CD4-positive, CD25-positive, alpha-beta regulatory T cell (primary cell): ENCODE data around the gene FAM228B. TPM values are rescaled to one million over a fixed set of nuclear protein-coding genes. Genes with fewer than 3 reads are reported as not detected.

Experiments
- ATAC-seq, 2 donors: fragments of 150-1000 bp; cut with Tn5 transposase; one replicate each; pipeline ENCODE4 v1.10.0; 2021; ENCODE audit warnings: low read depth in 2 of 2, moderate number of reproducible peaks in 2 of 2, moderate library complexity in 1 of 2
- DNase-seq, 3 donors: peaks; one replicate each; pipeline versions ENCODE4 v3.0.0 to v3.0.0-alpha.2; 2012 to 2022; ENCODE audit warnings: mixed read lengths in 1 of 3
- H3K27ac ChIP-seq: one replicate; pipeline ENCODE4 v1.7.0; 2013; ENCODE audit warnings: mild to moderate bottlenecking, low read length; ENCODE audit not compliant: insufficient read depth, poor library complexity, severe bottlenecking
- H3K27me3 ChIP-seq: one replicate; pipeline ENCODE4 v1.7.0; 2013; ENCODE audit warnings: low read length; ENCODE audit not compliant: control insufficient read depth, insufficient read depth
- H3K36me3 ChIP-seq: one replicate; pipeline ENCODE4 v1.7.0; 2013; ENCODE audit warnings: mild to moderate bottlenecking, low read length, moderate library complexity; ENCODE audit not compliant: control insufficient read depth, insufficient read depth
- H3K4me1 ChIP-seq: 2 replicates; pipeline ENCODE4 v1.7.0; 2013; ENCODE audit warnings: mild to moderate bottlenecking, low read length; ENCODE audit not compliant: insufficient read depth, control insufficient read depth, poor library complexity, severe bottlenecking
- H3K4me3 ChIP-seq: one replicate; pipeline ENCODE4 v1.7.0; 2013; ENCODE audit warnings: low read depth, mild to moderate bottlenecking, low read length, moderate library complexity
- H3K9me3 ChIP-seq, 2 experiments: 1 replicate in 1 of 2; 2 replicates in 1 of 2; pipeline ENCODE4 v1.7.0; 2013; ENCODE audit warnings: low read length in 2 of 2, mild to moderate bottlenecking in 1 of 2, moderate library complexity in 1 of 2; ENCODE audit not compliant: control insufficient read depth in 2 of 2
- H3K27ac Mint-ChIP-seq, 3 donors: one replicate each; pipeline ENCODE4 v1.8.0; 2020 to 2022; ENCODE audit warnings: mild to moderate bottlenecking in 3 of 3, mixed read lengths in 3 of 3, moderate library complexity in 2 of 3
- H3K27me3 Mint-ChIP-seq: one replicate; pipeline ENCODE4 v1.8.0; 2022; ENCODE audit warnings: mild to moderate bottlenecking, mixed read lengths
- H3K36me3 Mint-ChIP-seq: one replicate; pipeline ENCODE4 v1.8.0; 2020; ENCODE audit warnings: mixed read lengths
- H3K4me1 Mint-ChIP-seq, 4 donors: one replicate each; pipeline ENCODE4 v1.8.0; 2020 to 2022; ENCODE audit warnings: mixed read lengths in 4 of 4, mild to moderate bottlenecking in 1 of 4
- H3K4me3 Mint-ChIP-seq, 4 donors: one replicate each; pipeline ENCODE4 v1.8.0; 2020 to 2022; ENCODE audit warnings: mild to moderate bottlenecking in 4 of 4, mixed read lengths in 4 of 4, moderate library complexity in 3 of 4
- H3K9me3 Mint-ChIP-seq, 7 donors: one replicate each; pipeline ENCODE4 v1.8.0; 2020 to 2022; ENCODE audit warnings: mixed read lengths in 7 of 7, mild to moderate bottlenecking in 3 of 7, moderate library complexity in 2 of 7
- polyA plus RNA-seq, 4 donors: library from polyadenylated mRNA; unstranded; fragments of 300-500 nt; fragmentation: Illumina TruSeq; gene quantifications; one replicate each; pipeline ENCODE4 v1.2.3, GENCODE V29; 2021
- total RNA-seq: library from RNA; stranded (reverse); gene quantifications from one replicate; pipeline ENCODE4 v1.2.3, GENCODE V29; 2022

The FAM228B gene
- 11.6 TPM for total RNA-seq
- polyA plus RNA-seq = 1 to 10 TPM; 3.5 to 4.8 (median 4.1) TPM

DNA sequence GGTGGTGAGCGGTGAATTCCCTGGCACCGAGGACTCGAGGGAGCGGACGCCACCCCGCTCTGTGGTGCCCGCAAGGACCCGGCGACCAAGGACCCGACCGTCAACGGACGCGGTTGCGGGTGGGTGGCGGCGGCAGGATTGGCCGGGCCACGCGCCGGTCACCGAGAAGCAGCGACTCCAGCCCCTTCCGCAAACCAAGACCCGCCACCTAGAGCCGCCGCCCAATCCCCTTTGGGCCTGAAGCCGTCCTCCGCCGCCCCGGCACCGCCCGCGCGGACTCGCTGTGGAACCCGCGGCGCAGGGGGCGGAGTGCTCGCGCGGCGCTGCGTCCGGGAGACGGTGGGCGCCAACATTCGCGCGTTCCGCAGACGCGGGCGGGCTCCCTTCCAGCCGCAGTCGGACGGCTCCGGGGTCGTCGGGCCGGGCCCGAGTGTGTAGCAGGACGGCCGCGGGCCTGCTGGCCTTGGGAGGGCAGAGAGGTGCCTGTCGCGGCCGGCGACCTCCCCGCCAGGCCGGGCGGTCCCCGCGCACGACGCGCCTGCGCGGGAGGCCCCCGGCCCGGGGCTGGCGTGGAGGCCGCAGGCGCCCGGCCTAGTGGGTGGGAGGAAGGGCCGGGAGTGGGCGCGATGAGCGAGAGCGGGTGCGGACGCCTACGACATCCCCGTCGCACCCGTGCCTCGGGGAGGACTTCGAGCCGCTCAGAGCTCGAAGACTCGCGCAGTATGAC is at the start of gene FAM228B, which contains the start of gene PFN4:
Gene FAM228B (plus strand): TSS at position 275 of the 727 bp plus-strand sequence. CDS start 893 bp downstream, outside the sequence.
Gene PFN4 (minus strand): TSS at position 140 of the 727 bp plus-strand sequence. CDS start 799 bp downstream, outside the sequence.
- Mint-ChIP-seq H3K27me3 (peaks cover 4% of the 10 kb centered on the region), H3K4me3 (peak within 1 kb of the TSS; percentile 85 to 94 (median 86)), H3K27ac (peak within 1 kb of the TSS; percentile 11 to 55 (median 40)), H3K9me3 (no peaks in the 10 kb centered on the region), H3K4me1 (peaks cover 9 to 24% (median 16%) of the 10 kb centered on the region in 4 donors), H3K36me3 (no peaks in the 10 kb centered on the region)
- DNase-seq (peak; percentile 22 to 79 (median 46)), ATAC-seq (peak; percentile 83 to 86)
- H3K4me3 ChIP-seq = peak within 1 kb of the TSS; percentile 68
- no peaks in the 10 kb centered on the region for H3K9me3 ChIP-seq
- peaks cover 6% of the 10 kb centered on the region for H3K4me1 ChIP-seq
- H3K27me3 ChIP-seq = no peaks in the 10 kb centered on the region
- no peak within 1 kb of the TSS for H3K27ac ChIP-seq
- H3K36me3 ChIP-seq = no peaks in the 10 kb centered on the region

DNA sequence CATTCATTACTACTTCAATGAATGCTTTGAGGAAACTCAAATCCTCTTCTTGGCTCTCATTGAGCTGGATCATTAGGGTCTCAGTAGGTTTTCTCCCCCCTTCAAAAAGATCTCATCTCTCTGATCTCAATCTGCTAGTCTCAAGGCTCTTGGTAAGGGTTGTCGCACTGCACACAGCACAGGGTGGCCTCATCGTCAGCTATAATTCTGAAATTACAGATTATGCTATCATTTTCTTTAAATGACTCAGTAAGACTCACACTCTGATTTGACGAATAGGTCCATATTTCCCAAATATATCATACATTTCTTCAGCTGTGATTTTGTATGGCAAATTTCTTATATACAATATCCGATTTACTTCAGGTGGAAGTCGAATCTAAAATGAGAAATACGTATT is 49.5 kb upstream of the FAM228B start:
- peaks cover 39% of the 10 kb centered on the region for H3K36me3 ChIP-seq
- no peaks in the 10 kb centered on the region for H3K9me3 ChIP-seq
- Mint-ChIP-seq H3K4me3 (peak overlapping the region in 3 of 4 donors; percentile 10 to 91 (median 49)), H3K9me3 (peaks cover 0 to 2% (median 0%) of the 10 kb centered on the region in 7 donors), H3K36me3 (peaks cover 20% of the 10 kb centered on the region), H3K27me3 (no peaks in the 10 kb centered on the region), H3K27ac (no peak overlapping the region), H3K4me1 (peaks cover 5 to 42% (median 25%) of the 10 kb centered on the region in 4 donors)
- ATAC-seq (no peak), DNase-seq (no peak)
- no peaks in the 10 kb centered on the region for H3K27me3 ChIP-seq
- peak overlapping the region; percentile 8 for H3K27ac ChIP-seq
- H3K4me1 ChIP-seq = peaks cover 17% of the 10 kb centered on the region
- H3K4me3 ChIP-seq = no peak overlapping the region

DNA sequence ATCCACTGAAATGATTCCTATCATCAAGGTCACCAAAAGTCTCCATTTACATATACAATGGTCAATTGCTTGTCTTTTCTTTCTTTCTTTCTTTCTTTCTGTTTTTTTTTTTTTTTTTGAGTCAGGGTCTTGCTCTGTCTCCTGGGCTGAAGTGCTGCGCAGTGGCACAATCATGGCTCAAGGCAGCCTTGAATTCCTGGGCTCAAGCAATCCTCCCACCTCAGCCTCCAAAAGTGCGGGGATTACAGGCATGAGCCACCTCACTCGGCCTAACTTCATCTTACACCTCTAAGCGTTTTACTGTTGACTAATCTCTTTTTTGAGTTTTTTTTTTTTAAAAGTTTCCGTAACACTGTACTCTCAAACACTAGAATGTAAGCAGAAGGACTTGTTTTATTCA is 48.0 kb upstream of the FAM228B start:
- Mint-ChIP-seq H3K9me3 (peaks cover 0 to 2% (median 0%) of the 10 kb centered on the region in 7 donors), H3K4me3 (peak overlapping the region; percentile 98 to 100 (median 98)), H3K27me3 (no peaks in the 10 kb centered on the region), H3K27ac (peak overlapping the region; percentile 63 to 99 (median 96)), H3K4me1 (peaks cover 5 to 42% (median 25%) of the 10 kb centered on the region in 4 donors), H3K36me3 (peaks cover 20% of the 10 kb centered on the region)
- Histone ChIP-seq H3K27me3 (no peaks in the 10 kb centered on the region), H3K4me1 (peaks cover 17% of the 10 kb centered on the region), H3K27ac (peak overlapping the region; percentile 88), H3K4me3 (peak overlapping the region; percentile 90), H3K9me3 (no peaks in the 10 kb centered on the region), H3K36me3 (peaks cover 25% of the 10 kb centered on the region)
- DNase-seq (no peak), ATAC-seq (no peak)

DNA sequence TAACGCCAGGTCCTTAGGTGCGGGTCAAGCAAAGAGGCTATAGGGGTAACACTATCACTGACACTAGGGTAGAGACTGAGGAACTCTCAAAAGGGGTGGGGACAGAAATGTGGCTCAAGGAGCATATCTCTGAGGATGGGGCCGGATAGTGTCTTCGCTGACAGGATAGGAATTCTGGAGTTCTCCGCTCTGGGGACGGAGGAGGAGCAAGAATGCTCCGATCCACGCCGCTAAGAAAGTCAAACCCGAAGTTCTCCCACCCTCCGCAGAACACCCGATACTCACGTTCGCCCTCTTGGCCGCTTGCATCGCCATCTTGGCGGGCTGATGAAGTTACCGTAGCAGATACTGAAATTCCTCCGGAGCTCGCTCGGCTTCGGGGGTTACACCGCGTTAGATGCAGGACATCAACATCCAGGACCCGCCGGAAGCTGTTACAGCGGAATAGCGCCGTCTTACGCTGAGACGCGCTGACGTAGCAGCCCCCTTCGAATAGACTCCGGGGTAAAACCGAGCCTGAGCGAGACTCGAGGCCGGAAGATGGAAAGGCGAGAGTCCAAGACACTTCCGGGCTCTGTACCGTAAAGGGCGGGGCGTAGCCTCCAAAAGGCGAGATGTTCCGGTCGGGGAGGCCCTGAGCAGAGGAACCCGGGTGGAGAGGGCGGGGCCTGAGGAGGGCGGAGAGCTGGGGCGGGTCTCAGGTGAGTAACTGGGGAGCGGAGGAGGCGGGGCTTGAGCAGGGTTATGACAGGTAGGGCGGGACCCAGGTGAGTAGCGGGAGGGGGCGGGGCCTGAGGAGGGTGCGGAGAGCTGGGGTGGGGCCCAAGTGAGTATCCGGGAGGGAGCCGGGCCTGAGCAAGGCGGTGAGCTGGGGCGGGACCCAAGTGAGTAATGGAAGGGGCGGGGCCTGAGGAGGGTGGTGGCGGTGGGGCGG is 47.1 kb upstream of the FAM228B start, which contains the start of gene SF3B6:
Gene SF3B6 (minus strand): TSS at position 412 of the 934 bp plus-strand sequence. CDS start 97 bp downstream, at position 315.
- Histone ChIP-seq H3K4me1 (peaks cover 17% of the 10 kb centered on the region), H3K36me3 (peaks cover 25% of the 10 kb centered on the region), H3K27me3 (no peaks in the 10 kb centered on the region), H3K4me3 (peak within 1 kb of the TSS; percentile 90), H3K9me3 (no peaks in the 10 kb centered on the region), H3K27ac (peak within 1 kb of the TSS; percentile 88)
- DNase-seq (peak; percentile 99 to 100 (median 100)), ATAC-seq (peak; percentile 84 to 87)
- H3K4me1 Mint-ChIP-seq = peaks cover 5 to 42% (median 26%) of the 10 kb centered on the region in 4 donors
- peak within 1 kb of the TSS; percentile 96 to 100 (median 99) for H3K27ac Mint-ChIP-seq
- peak within 1 kb of the TSS; percentile 98 to 100 (median 98) for H3K4me3 Mint-ChIP-seq
- no peaks in the 10 kb centered on the region for H3K27me3 Mint-ChIP-seq
- H3K36me3 Mint-ChIP-seq = peaks cover 20% of the 10 kb centered on the region
- H3K9me3 Mint-ChIP-seq = peaks cover 0 to 2% (median 0%) of the 10 kb centered on the region in 7 donors

DNA sequence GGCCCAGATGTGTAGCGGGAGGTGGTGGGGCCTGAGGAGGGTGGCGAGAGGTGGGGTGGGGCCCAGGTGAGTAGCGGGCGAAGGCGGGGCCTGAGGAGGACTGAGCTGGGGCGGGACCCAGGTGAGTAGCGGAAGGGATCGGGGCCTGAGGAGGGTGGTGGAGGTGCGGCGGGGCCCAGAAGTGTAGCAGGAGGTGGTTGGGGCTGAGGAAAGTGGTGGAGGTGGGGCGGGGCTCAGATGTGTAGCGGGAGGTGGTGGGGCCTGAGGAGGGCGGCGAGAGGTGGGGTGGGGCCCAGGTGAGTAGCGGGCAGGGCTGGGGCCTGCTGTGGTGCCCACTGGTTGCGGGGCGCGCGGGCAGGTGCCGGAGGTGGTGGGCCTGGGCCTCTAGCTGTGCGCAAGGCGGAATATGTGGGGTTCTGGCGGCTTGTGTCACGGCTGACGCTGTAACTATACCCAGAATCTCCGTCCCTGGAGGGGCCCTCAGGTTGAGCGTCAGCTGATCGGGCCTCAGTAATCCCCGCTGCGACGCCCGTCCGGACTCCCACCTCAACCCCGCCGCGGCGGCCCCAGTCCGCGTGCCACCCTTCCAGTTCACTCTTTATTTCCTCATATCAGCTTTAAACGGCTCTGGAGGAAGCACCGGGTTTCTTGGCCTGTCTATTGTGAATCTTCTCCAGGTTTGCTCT is 46.3 kb upstream of the FAM228B start:
- DNase-seq (no peak), ATAC-seq (peak in 1 of 2 donors; percentile 13)
- Histone ChIP-seq H3K4me1 (peaks cover 17% of the 10 kb centered on the region), H3K4me3 (peak overlapping the region; percentile 19), H3K36me3 (peaks cover 18% of the 10 kb centered on the region), H3K27me3 (no peaks in the 10 kb centered on the region), H3K27ac (peak overlapping the region; percentile 88), H3K9me3 (no peaks in the 10 kb centered on the region)
- Mint-ChIP-seq H3K4me1 (peaks cover 5 to 42% (median 26%) of the 10 kb centered on the region in 4 donors), H3K27me3 (no peaks in the 10 kb centered on the region), H3K36me3 (peaks cover 21% of the 10 kb centered on the region), H3K27ac (peak overlapping the region in 2 of 3 donors; percentile 99 to 100), H3K4me3 (peak overlapping the region; percentile 98 to 100 (median 98)), H3K9me3 (peaks cover 0 to 2% (median 0%) of the 10 kb centered on the region in 7 donors)

DNA sequence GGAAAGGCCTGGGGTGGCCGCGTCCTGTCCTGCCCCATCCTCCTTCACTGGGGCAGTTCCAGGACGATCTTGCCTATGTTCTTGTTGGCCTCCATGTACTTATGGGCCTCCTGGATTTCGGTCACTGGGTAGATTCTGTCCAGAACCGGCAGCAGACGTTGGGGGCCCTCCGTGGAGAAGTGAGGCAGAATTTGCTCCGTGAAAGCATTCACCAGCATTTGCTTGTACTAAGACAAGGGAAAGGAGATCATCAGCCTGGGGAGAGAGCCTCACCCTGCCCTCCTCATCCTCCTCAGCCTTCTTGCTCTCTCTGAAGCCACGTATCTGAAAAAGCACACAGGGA is 45.8 kb upstream of the FAM228B start:
- Histone ChIP-seq H3K36me3 (peaks cover 13% of the 10 kb centered on the region), H3K9me3 (no peaks in the 10 kb centered on the region), H3K4me1 (peaks cover 17% of the 10 kb centered on the region), H3K27ac (peak overlapping the region; percentile 88), H3K27me3 (no peaks in the 10 kb centered on the region), H3K4me3 (peak overlapping the region; percentile 19)
- Mint-ChIP-seq H3K36me3 (peaks cover 22% of the 10 kb centered on the region), H3K27ac (peak overlapping the region in 2 of 3 donors; percentile 99 to 100), H3K9me3 (peaks cover 0 to 2% (median 0%) of the 10 kb centered on the region in 7 donors), H3K4me1 (peaks cover 5 to 38% (median 24%) of the 10 kb centered on the region in 4 donors), H3K4me3 (peak overlapping the region; percentile 98 to 100 (median 98)), H3K27me3 (no peaks in the 10 kb centered on the region)
- DNase-seq (no peak), ATAC-seq (no peak)

DNA sequence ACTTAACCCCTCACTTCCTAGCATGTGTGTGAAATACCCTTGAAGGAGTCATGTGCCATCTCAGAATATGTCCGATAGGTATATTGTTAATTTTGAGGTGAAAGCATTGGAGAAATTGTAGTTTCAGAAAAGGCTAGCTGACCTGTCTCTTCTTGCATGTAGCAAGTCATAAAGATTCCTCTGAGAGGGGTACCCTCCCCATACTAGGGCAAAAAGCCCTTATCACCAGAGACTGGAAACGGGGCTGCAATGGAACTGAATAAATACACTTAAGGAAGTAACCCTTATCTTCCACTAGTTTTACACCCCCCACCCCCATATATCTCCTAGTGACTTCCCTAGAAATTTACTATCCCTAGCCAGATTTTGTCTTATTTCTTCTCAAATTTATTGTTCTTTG is 45.4 kb upstream of the FAM228B start:
- Histone ChIP-seq H3K36me3 (peaks cover 10% of the 10 kb centered on the region), H3K4me1 (peaks cover 17% of the 10 kb centered on the region), H3K27ac (peak overlapping the region; percentile 88), H3K27me3 (no peaks in the 10 kb centered on the region), H3K4me3 (no peak overlapping the region), H3K9me3 (no peaks in the 10 kb centered on the region)
- Mint-ChIP-seq H3K36me3 (peaks cover 18% of the 10 kb centered on the region), H3K9me3 (peaks cover 0 to 2% (median 0%) of the 10 kb centered on the region in 7 donors), H3K4me3 (peak overlapping the region; percentile 98 to 100 (median 98)), H3K27me3 (no peaks in the 10 kb centered on the region), H3K27ac (peak overlapping the region in 2 of 3 donors; percentile 51 to 99), H3K4me1 (peaks cover 5 to 36% (median 22%) of the 10 kb centered on the region in 4 donors)
- no peak for ATAC-seq
- no peak for DNase-seq
